Suprapubic skin (tissue), 4 donors: ENCODE data around the gene TBX19. TPM values are rescaled to one million over a fixed set of nuclear protein-coding genes. Genes with fewer than 3 reads are reported as not detected.
A peak's percentile ranks its signal among the peaks of the same experiment; 100 is the strongest.

Experiments
- DNase-seq, 2 donors: peaks; one replicate each; pipeline ENCODE4 v3.0.0-alpha.2; 2019; ENCODE audit warnings: low spot score in 2 of 2
- H3K27ac ChIP-seq: fragments of 200-600 bp; sonication (generic); one replicate; pipeline ENCODE4 v1.5.1; 2019
- H3K27me3 ChIP-seq: fragments of 200-600 bp; sonication (generic); one replicate; pipeline ENCODE4 v1.5.1; 2019
- H3K36me3 ChIP-seq: fragments of 200-600 bp; sonication (generic); one replicate; pipeline ENCODE4 v1.5.1; 2019
- H3K4me1 ChIP-seq: fragments of 200-600 bp; sonication (generic); one replicate; pipeline ENCODE4 v1.5.1; 2019
- H3K4me3 ChIP-seq: fragments of 200-600 bp; sonication (generic); one replicate; pipeline ENCODE4 v1.5.1; 2019; ENCODE audit warnings: mild to moderate bottlenecking
- H3K9me3 ChIP-seq: fragments of 200-600 bp; sonication (generic); one replicate; pipeline ENCODE4 v1.5.1; 2019
- CTCF ChIP-seq, 2 donors: fragments of 200-600 bp in 1 of 2; fragments of 450-650 bp in 1 of 2; sonication (generic) in 1 of 2; IDR thresholded peaks; one replicate each; pipeline ENCODE4 v1.5.1; 2016 to 2019; ENCODE audit warnings: antibody characterized with exemption in 2 of 2, mild to moderate bottlenecking in 1 of 2, moderate library complexity in 1 of 2
- EP300 ChIP-seq: sonication (generic); formaldehyde crosslinking; IDR thresholded peaks from one replicate; pipeline ENCODE4 v1.6.1; 2017; ENCODE audit warnings: antibody characterized with exemption
- POLR2A ChIP-seq, 2 donors: fragments of 450-650 bp; IDR thresholded peaks; one replicate each; pipeline ENCODE4 v1.6.1; 2017; ENCODE audit warnings: antibody characterized with exemption in 2 of 2, mild to moderate bottlenecking in 2 of 2, moderate library complexity in 2 of 2
- POLR2AphosphoS5 ChIP-seq, 3 donors: sonication (generic); formaldehyde crosslinking; IDR thresholded peaks; one replicate each; pipeline ENCODE4 v1.6.1; 2017; ENCODE audit warnings: antibody characterized with exemption in 3 of 3
- WGBS: methylation state at CpG from one replicate; pipeline ENCODE4 v1.1.5; 2018; 5-methylcytosine and 5-hydroxymethylcytosine counted together
- total RNA-seq, 4 donors: library from RNA; depleted of rRNA; stranded (reverse); fragments of >200 nt; gene quantifications; one replicate each; pipeline ENCODE4 v1.1.0, GENCODE V29; 2016

TBX19 gene
- total RNA-seq, 4 donors from 2014 or later, result 1.8 to 6.7 (median 2.8) TPM

- no peak for TF ChIP-seq POLR2A (IDR thresholded peaks at IDR 0.05)
- TF ChIP-seq CTCF (IDR thresholded peaks at IDR 0.05), result peak; percentile 70 to 74
- Histone ChIP-seq H3K27me3 (no peaks in the 10 kb centered on the region), H3K4me3 (peak overlapping the region; percentile 1), H3K4me1 (peaks cover 13% of the 10 kb centered on the region), H3K36me3 (no peaks in the 10 kb centered on the region), H3K27ac (no peak overlapping the region), H3K9me3 (no peaks in the 10 kb centered on the region)
- DNase-seq, result peak; percentile 93 to 94
- 11% methylated on average over 21 of the region's 21 CpGs for WGBS
Measured at GRCh38 chr1:168342572-168343280, 62.0 kb downstream of the TBX19 start.

- WGBS, result 91% methylated on average over 6 of the region's 6 CpGs
- Histone ChIP-seq H3K27me3 (no peaks in the 10 kb centered on the region), H3K36me3 (no peaks in the 10 kb centered on the region), H3K4me1 (peaks cover 13% of the 10 kb centered on the region), H3K4me3 (no peak overlapping the region), H3K27ac (no peak overlapping the region), H3K9me3 (no peaks in the 10 kb centered on the region)
- TF ChIP-seq EP300 (no peak), CTCF (IDR thresholded peaks at IDR 0.05) (no peak), POLR2A (IDR thresholded peaks at IDR 0.05) (no peak), POLR2AphosphoS5 (IDR thresholded peaks at IDR 0.05) (no peak)
- no peak for DNase-seq
Measured at GRCh38 chr1:168343566-168343965, 62.9 kb downstream of the TBX19 start.

- H3K27ac ChIP-seq, result no peak overlapping the region
- H3K9me3 ChIP-seq, result no peaks in the 10 kb centered on the region
- H3K36me3 ChIP-seq, result no peaks in the 10 kb centered on the region
- H3K4me1 ChIP-seq, result peaks cover 13% of the 10 kb centered on the region
- no peak for DNase-seq
- H3K27me3 ChIP-seq, result no peaks in the 10 kb centered on the region
- WGBS, result 61% methylated on average over 4 of the region's 4 CpGs
- no peak for TF ChIP-seq EP300
- TF ChIP-seq POLR2A (IDR thresholded peaks at IDR 0.05), result no peak
- no peak for TF ChIP-seq CTCF (IDR thresholded peaks at IDR 0.05)
- no peak for TF ChIP-seq POLR2AphosphoS5 (IDR thresholded peaks at IDR 0.05)
- H3K4me3 ChIP-seq, result no peak overlapping the region
Measured at GRCh38 chr1:168344517-168344916, 63.8 kb downstream of the TBX19 start.

GRCh38 chr1:168345939-168346338, 65.3 kb downstream of the TBX19 start:
- no peaks in the 10 kb centered on the region for H3K36me3 ChIP-seq
- H3K4me3 ChIP-seq, result no peak overlapping the region
- H3K27me3 ChIP-seq, result no peaks in the 10 kb centered on the region
- H3K4me1 ChIP-seq, result peaks cover 13% of the 10 kb centered on the region
- no peak overlapping the region for H3K27ac ChIP-seq
- no peak for DNase-seq
- TF ChIP-seq POLR2A (IDR thresholded peaks at IDR 0.05), result no peak
- TF ChIP-seq CTCF (IDR thresholded peaks at IDR 0.05), result no peak
- TF ChIP-seq EP300, result no peak
- TF ChIP-seq POLR2AphosphoS5 (IDR thresholded peaks at IDR 0.05), result no peak
- H3K9me3 ChIP-seq, result no peaks in the 10 kb centered on the region
- WGBS, result 100% methylated on average over 1 of the region's 1 CpG

GRCh38 chr1:168347630-168348029, 67.0 kb downstream of the TBX19 start:
- H3K27me3 ChIP-seq, result no peaks in the 10 kb centered on the region
- no peak overlapping the region for H3K27ac ChIP-seq
- H3K4me1 ChIP-seq, result peaks cover 9% of the 10 kb centered on the region
- 97% methylated on average over 1 of the region's 1 CpG for WGBS
- no peaks in the 10 kb centered on the region for H3K9me3 ChIP-seq
- H3K36me3 ChIP-seq, result no peaks in the 10 kb centered on the region
- no peak overlapping the region for H3K4me3 ChIP-seq
- no peak for TF ChIP-seq CTCF (IDR thresholded peaks at IDR 0.05)
- no peak for TF ChIP-seq POLR2A (IDR thresholded peaks at IDR 0.05)
- no peak for TF ChIP-seq POLR2AphosphoS5 (IDR thresholded peaks at IDR 0.05)
- no peak for TF ChIP-seq EP300
- no peak for DNase-seq
